RWPE1 (cell line): ENCODE results near the gene BTLA.
"Not testable (repeated sequence)": the region's sequence is repeated elsewhere in the genome, so short reads cannot be mapped to it uniquely, and the experiment has no call there.

Experiments
- CTCF ChIA-PET: fragments of 350-600 bp; sonication (Branson Sonifier 250); formaldehyde crosslinking; extraction: SDS; loops from one replicate; lab custom pipeline; 2021; lab: Yijun Ruan, JAX
- POLR2A ChIA-PET: fragments of 400-600 bp; formaldehyde crosslinking; extraction: SDS; loops from one replicate; lab custom pipeline; 2020; ENCODE audit warnings: antibody characterized with exemption; ENCODE audit not compliant: low non-redundant PET; lab: Yijun Ruan, JAX
- DNase-seq: peaks from one replicate; pipeline ENCODE4 v3.0.0; 2012; ENCODE audit warnings: low spot score
- H3K27ac ChIP-seq: fragments of 450-650 bp; 2 replicates; pipeline ENCODE4 v1.5.1; 2017
- TF ChIP-seq, protein P1 (sequence below): fragments of 450-650 bp; conservative IDR thresholded peaks from 2 replicates; pipeline ENCODE4 v1.5.1; 2017; ENCODE audit warnings: low read depth, mild to moderate bottlenecking

The BTLA gene, protein sequence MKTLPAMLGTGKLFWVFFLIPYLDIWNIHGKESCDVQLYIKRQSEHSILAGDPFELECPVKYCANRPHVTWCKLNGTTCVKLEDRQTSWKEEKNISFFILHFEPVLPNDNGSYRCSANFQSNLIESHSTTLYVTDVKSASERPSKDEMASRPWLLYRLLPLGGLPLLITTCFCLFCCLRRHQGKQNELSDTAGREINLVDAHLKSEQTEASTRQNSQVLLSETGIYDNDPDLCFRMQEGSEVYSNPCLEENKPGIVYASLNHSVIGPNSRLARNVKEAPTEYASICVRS

DNA sequence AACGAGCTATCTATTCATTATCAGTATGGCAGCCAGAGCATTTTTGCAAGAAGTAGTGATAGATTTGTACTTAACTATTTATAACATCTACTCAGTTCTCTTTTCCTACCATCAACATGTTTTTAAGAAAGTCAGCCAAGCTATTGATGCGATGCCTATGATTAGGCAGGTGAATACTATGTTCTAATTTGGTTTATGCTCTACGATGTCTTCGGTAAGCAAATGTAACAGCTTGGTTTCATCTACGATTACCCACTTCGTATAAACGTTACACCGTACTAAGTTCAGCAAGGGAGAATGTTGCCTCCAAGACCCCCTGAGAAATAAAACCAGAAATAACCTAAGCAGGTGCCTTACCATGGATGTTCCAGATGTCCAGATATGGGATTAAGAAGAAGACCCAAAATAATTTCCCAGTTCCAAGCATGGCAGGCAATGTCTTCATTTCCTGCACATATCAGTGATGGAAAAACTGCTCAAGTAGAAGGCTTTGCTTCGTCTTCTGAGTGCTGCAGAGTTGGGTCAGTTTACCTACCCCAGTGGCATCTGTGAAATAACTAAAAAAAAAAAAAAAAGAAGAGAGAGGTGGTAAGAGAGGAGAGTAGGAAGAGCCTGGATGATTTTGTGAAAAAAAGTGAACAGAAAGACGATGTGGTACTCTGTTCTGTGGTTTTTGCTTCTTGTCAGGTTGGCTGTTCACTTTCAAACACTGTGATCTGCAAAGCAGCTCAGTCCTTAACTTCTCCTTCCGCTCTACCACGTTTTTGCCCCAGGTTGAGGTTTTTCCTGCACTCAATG is at the start of gene BTLA:
Gene BTLA (minus strand): TSS at position 559 of the 798 bp plus-strand sequence. CDS start 114 bp downstream, at position 445.
- DNase-seq = no peak
- TF ChIP-seq, protein P1, sequence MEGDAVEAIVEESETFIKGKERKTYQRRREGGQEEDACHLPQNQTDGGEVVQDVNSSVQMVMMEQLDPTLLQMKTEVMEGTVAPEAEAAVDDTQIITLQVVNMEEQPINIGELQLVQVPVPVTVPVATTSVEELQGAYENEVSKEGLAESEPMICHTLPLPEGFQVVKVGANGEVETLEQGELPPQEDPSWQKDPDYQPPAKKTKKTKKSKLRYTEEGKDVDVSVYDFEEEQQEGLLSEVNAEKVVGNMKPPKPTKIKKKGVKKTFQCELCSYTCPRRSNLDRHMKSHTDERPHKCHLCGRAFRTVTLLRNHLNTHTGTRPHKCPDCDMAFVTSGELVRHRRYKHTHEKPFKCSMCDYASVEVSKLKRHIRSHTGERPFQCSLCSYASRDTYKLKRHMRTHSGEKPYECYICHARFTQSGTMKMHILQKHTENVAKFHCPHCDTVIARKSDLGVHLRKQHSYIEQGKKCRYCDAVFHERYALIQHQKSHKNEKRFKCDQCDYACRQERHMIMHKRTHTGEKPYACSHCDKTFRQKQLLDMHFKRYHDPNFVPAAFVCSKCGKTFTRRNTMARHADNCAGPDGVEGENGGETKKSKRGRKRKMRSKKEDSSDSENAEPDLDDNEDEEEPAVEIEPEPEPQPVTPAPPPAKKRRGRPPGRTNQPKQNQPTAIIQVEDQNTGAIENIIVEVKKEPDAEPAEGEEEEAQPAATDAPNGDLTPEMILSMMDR = no peak
- ChIA-PET CTCF (interaction anchor here (1.0 kb wide), 1 partner anchor 12 kb away, joined by 3 read pairs; no protein-coding TSS in a partner anchor), POLR2A (no interaction called here)
- no peak within 1 kb of the TSS for H3K27ac ChIP-seq

DNA sequence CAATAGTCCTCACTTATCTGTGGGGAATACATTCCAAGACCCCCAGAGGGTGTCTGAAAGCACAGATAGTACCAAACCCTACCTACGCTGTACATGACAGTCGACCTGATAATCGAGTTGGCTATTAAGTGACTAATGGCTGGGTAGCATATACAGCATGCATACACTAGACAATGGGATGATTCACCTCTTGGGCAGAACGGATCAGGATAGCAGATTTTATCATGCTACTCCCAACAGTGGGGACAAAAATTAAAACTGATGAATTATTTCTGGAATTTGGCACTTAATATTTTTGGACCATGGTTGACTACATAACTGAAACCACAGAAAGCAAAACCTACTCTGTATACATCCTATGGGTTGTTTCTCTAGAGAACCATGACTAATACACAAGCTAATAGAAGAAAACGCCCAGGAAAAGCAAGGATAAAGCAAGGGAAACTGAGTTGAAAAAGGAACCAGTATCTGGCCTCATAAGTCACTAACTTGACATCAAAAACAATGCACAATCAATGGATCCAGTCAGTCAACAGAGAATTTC is 47.0 kb upstream of the BTLA start:
- DNase-seq = peak; percentile 18
- ChIA-PET POLR2A (no interaction called here), CTCF (no interaction called here)
- no peak overlapping the region for H3K27ac ChIP-seq
- TF ChIP-seq, protein P1 = no peak

DNA sequence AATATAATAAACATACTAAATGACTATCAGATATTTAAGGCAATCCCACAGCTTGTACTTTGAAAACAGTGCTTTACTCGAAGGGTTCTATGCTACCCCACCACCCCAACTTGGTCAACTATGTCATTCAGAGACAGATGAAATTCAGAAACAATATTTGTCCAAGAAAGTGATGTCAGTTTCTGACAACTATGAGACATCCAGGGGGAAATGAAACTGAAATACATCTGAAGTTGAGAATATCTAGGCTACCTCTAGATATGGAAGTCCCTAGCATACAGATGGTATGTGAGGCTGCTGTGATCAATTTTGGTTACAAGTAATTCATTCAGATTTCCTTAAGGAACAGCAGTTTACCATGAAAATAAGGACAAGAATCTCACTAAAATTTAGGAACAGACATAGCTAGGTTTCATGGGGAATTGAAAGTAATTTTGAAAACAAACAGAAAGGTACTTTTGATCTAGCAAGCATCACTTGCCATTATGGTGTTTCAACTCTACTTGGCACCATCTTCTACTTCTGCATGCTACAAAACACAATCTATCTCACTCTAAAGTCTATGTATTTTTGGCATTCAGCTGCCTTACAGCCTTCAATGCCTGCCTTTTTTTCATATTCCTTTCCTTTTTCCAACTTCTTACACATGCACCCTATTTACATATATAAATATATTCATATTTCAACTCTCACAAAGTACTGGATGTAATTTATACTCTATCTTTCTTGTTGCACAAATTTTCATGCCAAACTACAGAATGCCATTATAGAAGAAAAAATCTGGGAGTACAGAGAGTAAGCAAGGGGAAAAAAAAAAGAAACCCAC is 40.8 kb upstream of the BTLA start:
- TF ChIP-seq, protein P1 = no peak
- ChIA-PET POLR2A (no interaction called here), CTCF (no interaction called here)
- no peak overlapping the region for H3K27ac ChIP-seq
- no peak for DNase-seq

DNA sequence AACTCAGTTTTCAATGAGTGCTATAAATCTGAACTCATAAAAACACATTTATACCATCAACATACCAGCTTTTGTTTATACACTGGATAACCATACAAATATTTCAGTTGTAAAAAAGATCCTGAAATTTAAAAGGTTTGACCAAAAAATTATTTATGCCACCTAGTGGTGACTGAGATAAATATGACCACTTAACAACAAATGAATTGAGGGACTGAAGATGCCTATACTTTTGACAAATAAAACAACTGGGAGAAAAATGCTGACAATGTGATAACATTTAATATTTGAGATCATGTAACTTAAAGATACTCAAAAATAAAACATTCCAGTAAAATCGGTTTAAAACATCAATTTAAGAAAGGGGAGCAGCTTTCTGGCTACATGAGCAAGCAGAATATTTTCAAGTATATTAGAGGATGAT is 32.1 kb upstream of the BTLA start:
- POLR2A ChIA-PET = no interaction called here
- TF ChIP-seq, protein P1 = peak; percentile 66
- no peak overlapping the region for H3K27ac ChIP-seq
- CTCF ChIA-PET = interaction anchor here (0.5 to 1.2 kb wide), 11 partner anchors 10 to 470 kb away, joined by 3 to 11 read pairs (median 4); partner anchors contain the start of genes ATG3, SLC35A5 and SLC9C1
- peak; percentile 19 for DNase-seq

DNA sequence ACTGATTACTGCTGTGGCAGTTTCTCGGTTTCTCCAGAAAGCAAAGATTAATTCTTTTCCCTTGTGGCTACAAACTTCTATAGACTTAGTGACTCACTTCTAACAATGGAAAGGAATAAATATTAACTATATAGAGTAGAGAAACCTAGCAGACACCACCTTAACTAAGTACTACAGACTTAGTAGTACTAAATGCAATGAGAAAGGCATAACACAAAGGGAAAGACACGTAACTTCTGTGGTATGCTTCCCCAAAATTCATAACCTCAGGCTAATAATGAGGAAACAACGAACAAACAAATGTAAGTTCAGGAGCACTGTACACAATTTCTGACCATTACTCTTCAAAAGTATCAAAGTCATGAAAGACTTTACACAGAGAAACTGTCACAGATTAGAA is 31.3 kb upstream of the BTLA start:
- no peak overlapping the region for H3K27ac ChIP-seq
- ChIA-PET POLR2A (no interaction called here), CTCF (interaction anchor here (0.5 to 1.2 kb wide), 7 partner anchors 9 to 470 kb away, joined by 3 to 11 read pairs (median 4); partner anchors contain the start of genes ATG3, SLC35A5 and SLC9C1)
- TF ChIP-seq, protein P1 = no peak
- DNase-seq = no peak

DNA sequence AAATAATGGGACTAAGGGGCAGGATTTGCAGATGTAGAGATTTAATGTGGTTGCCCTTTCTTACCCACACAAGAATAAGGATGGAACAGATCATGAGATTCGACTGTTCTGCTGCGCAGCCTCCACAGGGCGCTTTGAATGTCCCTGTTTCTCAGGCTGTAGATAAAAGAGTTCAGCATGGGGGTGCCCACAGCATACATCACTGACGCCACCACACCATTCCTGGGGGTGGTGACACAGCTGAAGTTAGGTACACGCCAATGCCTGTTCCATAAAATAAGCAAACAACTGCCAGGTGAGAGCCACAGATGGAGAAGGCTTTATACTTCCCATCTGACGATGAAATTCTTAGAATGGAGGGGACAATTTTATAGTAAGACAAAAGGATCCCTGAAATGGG is 24.9 kb upstream of the BTLA start:
- H3K27ac ChIP-seq, POLR2A ChIA-PET, DNase-seq, CTCF ChIA-PET: not testable (repeated sequence)
